Measurements from ENCODE around the gene EML4. TPM values are rescaled to one million over a fixed set of nuclear protein-coding genes. Genes with fewer than 3 reads are reported as not detected.

EML4 gene
- total and polyA plus RNA-seq, 10 of the 15 experiments (the other 5 are each of a cell fraction or from before 2014, with no cell fraction given): 23.1 to 91.3 (median 77.4) TPM

GRCh38 chr2:42331569-42332284 is 162.6 kb downstream of the EML4 start:
- DNase-seq (ENCODE audit: low read depth, low spot score): no peak
- Histone ChIP-seq H4K20me1 (ENCODE audit: control insufficient read depth, insufficient read depth) (no peaks in the 10 kb centered on the region), H3K9me3 (replicated peaks; ENCODE audit: control insufficient read depth, insufficient read depth, low read length) (no peaks in the 10 kb centered on the region), H2AFZ (ENCODE audit: control insufficient read depth, low read depth, low read length) (no peak overlapping the region), H3K4me1 (ENCODE audit: control insufficient read depth, insufficient read depth, low read length) (no peaks in the 10 kb centered on the region), H3K4me3 (no peak overlapping the region), H3K79me2 (ENCODE audit: control insufficient read depth, insufficient read depth, low read length) (no peaks in the 10 kb centered on the region), H3K27me3 (replicated peaks in 1 of 2; ENCODE audit: control insufficient read depth in 2 of 2, insufficient read depth in 2 of 2, low read length in 1 of 2) (no peaks in the 10 kb centered on the region), H3K36me3 (ENCODE audit: control insufficient read depth in 2 of 2, insufficient read depth in 2 of 2, low read length in 1 of 2) (peaks cover 5 to 25% of the 10 kb centered on the region in 2 experiments), H3K9ac (ENCODE audit: control insufficient read depth, insufficient read depth, low read length) (no peak overlapping the region), H3K27ac (ENCODE audit: control insufficient read depth, insufficient read depth) (no peak overlapping the region), H3K4me2 (ENCODE audit: control insufficient read depth, insufficient read depth) (no peak overlapping the region)
- intact Hi-C loops (cut with micrococcal nuclease; ENCODE audit: unreplicated experiment): no loop called here
- in situ Hi-C loops (cut with MboI): loop anchor here (10.0 kb wide), 1 partner anchor 457 kb away; no protein-coding TSS in a partner anchor
- CTCF ChIA-PET: interaction anchor here (1.4 kb wide), 2 partner anchors 236 to 244 kb away, joined by 3 read pairs; no protein-coding TSS in a partner anchor
- RAD21 ChIA-PET (ENCODE audit: unreplicated experiment): no interaction called here
- 99% methylated on average over 9 of the region's 9 CpGs for WGBS (ENCODE audit: insufficient coverage, insufficient replicate concordance, low lambda C conversion rate, missing lambda C conversion rate)
- no peak for FAIRE-seq
- SMC1A ChIA-PET (ENCODE audit: uncharacterized antibody, unreplicated experiment): interaction anchor here (0.9 to 1.1 kb wide), 2 partner anchors 12 to 235 kb away, joined by 3 read pairs; no protein-coding TSS in a partner anchor
- POLR2A ChIA-PET: interaction anchor here (0.5 kb wide), 1 partner anchor 21 kb away, joined by 5 read pairs; no protein-coding TSS in a partner anchor
- TSS peak; percentile 39 for BruUV-seq (replicated peaks)
- no peak for TF ChIP-seq HSF1 (IDR thresholded peaks at IDR 0.05; ENCODE audit: low read depth, low read length)
- no peak for TF ChIP-seq KLF5 (IDR thresholded peaks at IDR 0.05; ENCODE audit: partially characterized antibody)
- TF ChIP-seq MYB (IDR thresholded peaks at IDR 0.05; ENCODE audit: borderline replicate concordance, low read depth, low read length): no peak
- TF ChIP-seq SMAD1 (IDR thresholded peaks at IDR 0.05; ENCODE audit: low read depth, partially characterized antibody): no peak
- no peak for TF ChIP-seq SMAD5 (IDR thresholded peaks at IDR 0.05; ENCODE audit: low read depth)
- TF ChIP-seq STAT3 (IDR thresholded peaks at IDR 0.05; ENCODE audit: low read depth, low read length): no peak
- no peak for TF ChIP-seq POLR2AphosphoS2 (IDR thresholded peaks at IDR 0.05; ENCODE audit: low read depth, low read length)
- no peak for TF ChIP-seq CHD1 (IDR thresholded peaks at IDR 0.05; ENCODE audit: low read depth, low read length)
- TF ChIP-seq NFYA (IDR thresholded peaks at IDR 0.05; ENCODE audit: borderline replicate concordance, low read depth, low read length): no peak
- TF ChIP-seq YY1 (IDR thresholded peaks at IDR 0.05; ENCODE audit: low read depth, low read length): no peak
- TF ChIP-seq NR2C2 (IDR thresholded peaks at IDR 0.05; ENCODE audit: borderline replicate concordance, control insufficient read depth, insufficient read length, low read depth): no peak
- TF ChIP-seq CUX1 (IDR thresholded peaks at IDR 0.05; ENCODE audit: insufficient replicate concordance, low read depth, low read length): no peak
- ATAC-seq: no peak
